Measurements from ENCODE around the gene SLC26A6. TPM values are rescaled to one million over a fixed set of nuclear protein-coding genes. Genes with fewer than 3 reads are reported as not detected.

Gene SLC26A6
- total RNA-seq: 10 to 100 TPM; 13.8 to 26.4 (median 15.9) TPM

GRCh38 chr3:48635222-48636021 lies at the start of gene SLC26A6:
SLC26A6 (minus strand) TSS chr3:48635461; CDS start chr3:48635393, 68 bp downstream.
- WGBS, 2 donors: 0% methylated on average over 10 to 53 of the region's 68 CpGs
- peak; percentile 85 to 91 for TF ChIP-seq EP300 (IDR thresholded peaks at IDR 0.05)
- peak; percentile 26 to 62 for TF ChIP-seq POLR2A (IDR thresholded peaks at IDR 0.05)
- TF ChIP-seq CTCF (IDR thresholded peaks at IDR 0.05): peak; percentile 24 to 82 (median 57)
- no peaks in the 10 kb centered on the region for H3K9me3 ChIP-seq
- H3K27ac ChIP-seq: peak within 1 kb of the TSS; percentile 10 to 92 (median 76)
- no peaks in the 10 kb centered on the region for H3K27me3 ChIP-seq
- peak within 1 kb of the TSS; percentile 68 to 88 (median 80) for H3K4me3 ChIP-seq
- H3K4me1 ChIP-seq: peaks cover 0 to 27% (median 19%) of the 10 kb centered on the region in 4 donors
- peak; percentile 93 to 94 for DNase-seq (ENCODE audit: low spot score in 2 of 2)
- peaks cover 0 to 34% (median 0%) of the 10 kb centered on the region in 3 donors for H3K36me3 ChIP-seq

DNA sequence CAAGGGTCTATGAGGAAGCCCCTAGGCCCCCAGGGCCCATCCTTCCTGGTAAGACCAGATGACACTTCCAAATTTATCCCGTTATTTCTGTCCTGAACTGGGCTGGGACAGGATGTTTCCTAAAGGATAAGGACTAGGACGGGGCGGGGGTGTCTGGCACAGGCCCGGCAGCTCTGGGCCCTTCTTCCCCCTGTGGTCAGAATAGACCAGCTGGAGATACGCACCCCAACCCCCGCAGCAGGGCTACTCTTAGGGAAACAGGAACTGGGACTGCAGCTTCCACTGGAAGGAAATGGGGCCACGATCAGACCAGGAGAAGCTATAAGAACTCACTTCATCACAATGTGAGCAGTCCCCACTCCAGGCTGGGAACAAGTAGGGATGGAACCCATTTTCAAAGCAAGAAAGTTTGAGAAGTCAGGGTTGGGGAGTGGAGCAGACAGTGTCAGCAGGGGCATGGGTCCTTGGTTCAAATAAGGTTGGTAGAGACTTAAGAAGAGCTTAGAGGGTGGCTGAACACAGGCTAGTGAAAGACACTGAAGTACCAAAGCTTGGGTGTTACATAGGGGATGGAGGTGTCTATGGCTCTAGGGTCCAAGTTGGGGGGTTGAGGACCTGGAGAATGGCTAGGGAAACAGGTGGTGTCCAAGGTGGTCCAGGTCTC lies 49.4 kb upstream of the SLC26A6 start:
- H3K27me3 ChIP-seq: no peaks in the 10 kb centered on the region
- 18 to 33% methylated on average over 7 of the region's 7 CpGs for WGBS, 2 donors
- peaks cover 0 to 54% (median 18%) of the 10 kb centered on the region in 4 donors for H3K4me1 ChIP-seq
- peak overlapping the region; percentile 84 to 96 (median 94) for H3K4me3 ChIP-seq
- DNase-seq (ENCODE audit: low spot score in 2 of 2): no peak
- no peaks in the 10 kb centered on the region for H3K9me3 ChIP-seq
- TF ChIP-seq POLR2A (IDR thresholded peaks at IDR 0.05): no peak
- peaks cover 6 to 58% (median 37%) of the 10 kb centered on the region in 3 donors for H3K36me3 ChIP-seq
- H3K27ac ChIP-seq: peak overlapping the region; percentile 86 to 95 (median 92)

DNA sequence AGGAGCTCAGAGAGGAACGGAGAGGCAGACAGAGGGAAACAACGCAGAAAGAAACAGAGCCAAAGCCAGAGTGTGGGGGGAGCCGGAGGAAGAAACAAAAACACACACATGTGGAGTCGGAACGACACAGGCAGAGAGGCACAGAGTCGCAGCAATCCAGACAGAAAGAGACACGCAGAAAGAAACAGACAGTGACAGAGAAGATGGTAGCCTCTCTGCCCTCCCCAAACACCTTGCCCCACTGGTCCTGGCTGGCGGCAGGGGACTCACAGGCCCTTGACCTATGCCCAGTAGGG lies 48.7 kb upstream of the SLC26A6 start:
- H3K36me3 ChIP-seq: peaks cover 4 to 58% (median 32%) of the 10 kb centered on the region in 3 donors
- DNase-seq (ENCODE audit: low spot score in 2 of 2): no peak
- peak overlapping the region; percentile 86 to 95 (median 92) for H3K27ac ChIP-seq
- peak overlapping the region in 2 of 4 donors; percentile 16 to 92 for H3K4me3 ChIP-seq
- H3K9me3 ChIP-seq: no peaks in the 10 kb centered on the region
- no peak for TF ChIP-seq EP300 (IDR thresholded peaks at IDR 0.05)
- TF ChIP-seq POLR2A (IDR thresholded peaks at IDR 0.05): no peak
- TF ChIP-seq CTCF (IDR thresholded peaks at IDR 0.05): no peak
- H3K4me1 ChIP-seq: peaks cover 0 to 48% (median 18%) of the 10 kb centered on the region in 4 donors
- no peaks in the 10 kb centered on the region for H3K27me3 ChIP-seq
- WGBS, 2 donors: 42% methylated on average over 8 of the region's 8 CpGs

DNA sequence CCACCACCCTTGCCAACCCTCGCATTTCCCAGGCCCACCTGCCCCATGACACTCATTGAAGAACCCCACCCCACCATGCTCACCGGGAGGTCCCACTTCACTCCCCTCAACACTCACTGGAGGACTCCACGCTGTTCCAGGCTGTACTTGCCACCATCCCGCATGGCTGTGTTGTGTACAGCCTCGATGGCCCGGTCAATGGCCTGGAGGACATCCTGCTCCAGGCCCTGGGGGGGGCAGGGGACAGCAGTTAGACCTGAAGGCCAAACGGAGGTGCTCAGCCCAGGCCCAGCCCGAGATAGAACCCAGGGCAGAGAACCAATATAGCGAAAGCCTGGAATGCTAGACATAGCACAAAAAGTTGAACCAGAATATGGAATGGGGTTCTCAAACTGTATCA lies 47.5 kb upstream of the SLC26A6 start:
- Histone ChIP-seq H3K9me3 (no peaks in the 10 kb centered on the region), H3K36me3 (peaks cover 5 to 58% (median 27%) of the 10 kb centered on the region in 3 donors), H3K4me3 (no peak overlapping the region), H3K27ac (peak overlapping the region in 1 of 4 donors; percentile 93), H3K4me1 (peaks cover 0 to 45% (median 18%) of the 10 kb centered on the region in 4 donors), H3K27me3 (no peaks in the 10 kb centered on the region)
- WGBS, 2 donors: 90 to 93% methylated on average over 9 of the region's 9 CpGs
- no peak for DNase-seq (ENCODE audit: low spot score in 2 of 2)
- TF ChIP-seq CTCF (IDR thresholded peaks at IDR 0.05): no peak
- no peak for TF ChIP-seq EP300 (IDR thresholded peaks at IDR 0.05)
- no peak for TF ChIP-seq POLR2A (IDR thresholded peaks at IDR 0.05)

DNA sequence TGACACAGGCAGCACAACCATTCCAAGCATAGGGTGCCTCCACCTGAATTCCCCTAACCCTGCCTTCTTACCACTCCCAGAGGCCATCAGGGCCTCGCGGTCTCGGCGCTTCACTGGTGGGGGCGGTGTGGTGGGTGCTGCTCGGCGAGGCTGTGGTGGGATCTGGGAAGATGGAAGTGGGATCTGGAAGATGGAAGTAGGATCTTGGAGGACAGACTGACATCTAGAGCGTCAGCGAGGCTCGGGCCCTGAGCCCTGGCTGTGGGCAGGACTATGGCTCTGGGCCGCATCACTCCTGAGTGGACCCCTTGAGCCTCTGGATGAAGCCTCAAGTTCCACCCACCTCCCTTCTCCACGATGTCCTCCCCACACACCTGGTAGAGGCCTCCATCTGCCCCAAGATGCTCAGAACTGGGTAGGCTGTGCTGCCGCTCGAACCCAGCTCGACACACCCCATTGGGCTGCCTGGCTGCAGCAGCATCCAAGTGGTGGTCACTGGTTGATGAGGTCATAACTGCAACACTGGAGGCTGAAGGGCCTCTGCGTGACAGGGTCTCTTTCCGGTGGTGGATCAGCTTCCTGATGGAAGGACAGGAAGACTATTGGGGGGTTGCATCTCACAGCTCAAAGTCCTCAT lies 46.8 kb upstream of the SLC26A6 start:
- DNase-seq (ENCODE audit: low spot score in 2 of 2): no peak
- 95 to 96% methylated on average over 15 to 17 of the region's 17 CpGs for WGBS, 2 donors
- no peak overlapping the region for H3K27ac ChIP-seq
- no peak overlapping the region for H3K4me3 ChIP-seq
- H3K36me3 ChIP-seq: peaks cover 5 to 58% (median 25%) of the 10 kb centered on the region in 3 donors
- H3K9me3 ChIP-seq: no peaks in the 10 kb centered on the region
- TF ChIP-seq POLR2A (IDR thresholded peaks at IDR 0.05) (no peak), CTCF (IDR thresholded peaks at IDR 0.05) (no peak), EP300 (IDR thresholded peaks at IDR 0.05) (no peak)
- H3K4me1 ChIP-seq: peaks cover 0 to 39% (median 18%) of the 10 kb centered on the region in 4 donors
- no peaks in the 10 kb centered on the region for H3K27me3 ChIP-seq

All from tibial nerve (tissue), 4 donors.